Measurements from ENCODE around the gene LILRB5. TPM values are rescaled to one million over a fixed set of nuclear protein-coding genes. Genes with fewer than 3 reads are reported as not detected.

The LILRB5 gene
- total RNA-seq, 1 experiment from 2014 or later: not detected

- Histone ChIP-seq H3K27me3 (ENCODE audit: low read length) (no peaks in the 10 kb centered on the region), H3K4me1 (ENCODE audit: insufficient read depth, low read length) (peaks cover 65% of the 10 kb centered on the region), H3K36me3 (ENCODE audit: low read depth, low read length) (peaks cover 72% of the 10 kb centered on the region), H3K9me3 (ENCODE audit: low read length) (no peaks in the 10 kb centered on the region), H2AFZ (ENCODE audit: low read length) (no peak overlapping the region), H3K9me2 (replicated peaks; ENCODE audit: low read length) (no peaks in the 10 kb centered on the region), H3K4me2 (ENCODE audit: low read length) (no peak overlapping the region), H3K27ac (ENCODE audit: low read length) (no peak overlapping the region), H3K79me2 (ENCODE audit: low read length) (peaks cover 75% of the 10 kb centered on the region), H3K4me3 (ENCODE audit: low read length) (no peak overlapping the region), H4K20me1 (ENCODE audit: low read length) (peaks cover 91% of the 10 kb centered on the region), H3K9ac (ENCODE audit: low read length) (no peak overlapping the region), H3F3A (ENCODE audit: low read length, unreplicated experiment) (peaks cover 48% of the 10 kb centered on the region)
- intact Hi-C loops (cut with micrococcal nuclease): no loop called here
- DNase-seq (no peak), ATAC-seq (no peak)
- POLR2A ChIA-PET (ENCODE audit: unreplicated experiment): no interaction called here
- no TSS peak for BruUV-seq (replicated peaks)
- CTCF ChIA-PET: interaction anchor here (0.6 kb wide), 1 partner anchor 38 kb away, joined by 4 read pairs; no protein-coding TSS in a partner anchor
- TF ChIP-seq, protein P1, sequence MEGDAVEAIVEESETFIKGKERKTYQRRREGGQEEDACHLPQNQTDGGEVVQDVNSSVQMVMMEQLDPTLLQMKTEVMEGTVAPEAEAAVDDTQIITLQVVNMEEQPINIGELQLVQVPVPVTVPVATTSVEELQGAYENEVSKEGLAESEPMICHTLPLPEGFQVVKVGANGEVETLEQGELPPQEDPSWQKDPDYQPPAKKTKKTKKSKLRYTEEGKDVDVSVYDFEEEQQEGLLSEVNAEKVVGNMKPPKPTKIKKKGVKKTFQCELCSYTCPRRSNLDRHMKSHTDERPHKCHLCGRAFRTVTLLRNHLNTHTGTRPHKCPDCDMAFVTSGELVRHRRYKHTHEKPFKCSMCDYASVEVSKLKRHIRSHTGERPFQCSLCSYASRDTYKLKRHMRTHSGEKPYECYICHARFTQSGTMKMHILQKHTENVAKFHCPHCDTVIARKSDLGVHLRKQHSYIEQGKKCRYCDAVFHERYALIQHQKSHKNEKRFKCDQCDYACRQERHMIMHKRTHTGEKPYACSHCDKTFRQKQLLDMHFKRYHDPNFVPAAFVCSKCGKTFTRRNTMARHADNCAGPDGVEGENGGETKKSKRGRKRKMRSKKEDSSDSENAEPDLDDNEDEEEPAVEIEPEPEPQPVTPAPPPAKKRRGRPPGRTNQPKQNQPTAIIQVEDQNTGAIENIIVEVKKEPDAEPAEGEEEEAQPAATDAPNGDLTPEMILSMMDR (conservative IDR thresholded peaks at IDR 0.05; ENCODE audit: low read depth, low read length): no peak
- no peak for TF ChIP-seq EZH2phosphoT487 (IDR thresholded peaks at IDR 0.05; ENCODE audit: borderline replicate concordance, low read length)
- TF ChIP-seq EZH2 (IDR thresholded peaks at IDR 0.05; ENCODE audit: low read length, unreplicated experiment): no peak
Observed at GRCh38 chr19:54206831-54207177, 50.3 kb downstream of the LILRB5 start.

DNA sequence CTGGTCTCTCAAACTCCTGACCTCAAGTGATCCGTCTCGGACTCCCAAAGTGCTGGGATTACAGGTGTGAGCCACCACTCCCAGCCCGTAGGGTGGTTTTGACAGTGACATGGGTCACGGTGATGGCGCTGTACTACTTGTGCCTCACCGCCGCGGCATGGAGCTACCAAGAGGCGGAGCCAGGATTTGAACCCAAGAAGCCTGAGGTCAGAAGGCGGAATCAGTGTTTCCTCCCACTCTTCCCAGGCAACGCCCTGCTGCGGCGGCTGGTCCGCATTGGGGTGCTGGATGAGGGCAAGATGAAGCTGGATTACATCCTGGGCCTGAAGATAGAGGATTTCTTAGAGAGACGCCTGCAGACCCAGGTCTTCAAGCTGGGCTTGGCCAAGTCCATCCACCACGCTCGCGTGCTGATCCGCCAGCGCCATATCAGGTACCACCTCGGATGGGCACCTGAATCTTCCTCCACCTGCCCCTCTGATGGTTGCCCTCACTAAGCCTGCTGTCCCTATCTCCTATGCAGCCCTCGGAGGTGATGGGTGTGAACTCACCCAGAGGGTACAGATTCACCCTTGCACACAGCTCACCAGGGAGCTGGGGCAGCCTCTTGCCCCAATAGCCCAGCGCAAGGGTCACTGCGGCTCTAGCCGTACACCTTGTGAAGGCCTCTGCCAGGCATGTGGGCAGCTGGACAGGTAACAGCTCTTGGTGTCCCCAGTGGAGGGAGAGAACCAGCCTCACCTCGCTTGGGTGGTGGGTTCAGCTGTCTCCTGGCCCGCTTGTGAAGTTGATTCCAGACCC is 50.8 kb downstream of the LILRB5 start:
- DNase-seq (no peak), ATAC-seq (no peak)
- no peak overlapping the region for H3K4me2 ChIP-seq (ENCODE audit: low read length)
- H3K36me3 ChIP-seq (ENCODE audit: low read depth, low read length): peaks cover 77% of the 10 kb centered on the region
- H3K9me3 ChIP-seq (ENCODE audit: low read length): no peaks in the 10 kb centered on the region
- peaks cover 77% of the 10 kb centered on the region for H3K79me2 ChIP-seq (ENCODE audit: low read length)
- H3K9ac ChIP-seq (ENCODE audit: low read length): no peak overlapping the region
- ChIA-PET CTCF (no interaction called here), POLR2A (ENCODE audit: unreplicated experiment) (interaction anchor here (0.6 to 1.6 kb wide), 2 partner anchors 16 to 386 kb away, joined by 5 to 24 read pairs; partner anchors contain the start of gene MBOAT7)
- no peaks in the 10 kb centered on the region for H3K9me2 ChIP-seq (replicated peaks; ENCODE audit: low read length)
- intact Hi-C loops (cut with micrococcal nuclease): no loop called here
- H3K27me3 ChIP-seq (ENCODE audit: low read length): no peaks in the 10 kb centered on the region
- peaks cover 96% of the 10 kb centered on the region for H4K20me1 ChIP-seq (ENCODE audit: low read length)
- no peak overlapping the region for H2AFZ ChIP-seq (ENCODE audit: low read length)
- H3K4me1 ChIP-seq (ENCODE audit: insufficient read depth, low read length): peaks cover 65% of the 10 kb centered on the region
- no peak overlapping the region for H3K4me3 ChIP-seq (ENCODE audit: low read length)
- BruUV-seq (replicated peaks): no TSS peak
- no peak overlapping the region for H3K27ac ChIP-seq (ENCODE audit: low read length)
- peaks cover 51% of the 10 kb centered on the region for H3F3A ChIP-seq (ENCODE audit: low read length, unreplicated experiment)
- TF ChIP-seq, protein P1 (conservative IDR thresholded peaks at IDR 0.05; ENCODE audit: low read depth, low read length): no peak
- TF ChIP-seq EZH2 (IDR thresholded peaks at IDR 0.05; ENCODE audit: low read length, unreplicated experiment) (no peak), EZH2phosphoT487 (IDR thresholded peaks at IDR 0.05; ENCODE audit: borderline replicate concordance, low read length) (no peak)
